ENCODE results near the gene MTHFD1.

Gene MTHFD1

GRCh38 chr14:64409126-64409920 lies 21.2 kb downstream of the MTHFD1 start:
- no peak for DNase-seq

GRCh38 chr14:64410084-64410774 lies 22.1 kb downstream of the MTHFD1 start:
- peak; percentile 18 for DNase-seq

DNA sequence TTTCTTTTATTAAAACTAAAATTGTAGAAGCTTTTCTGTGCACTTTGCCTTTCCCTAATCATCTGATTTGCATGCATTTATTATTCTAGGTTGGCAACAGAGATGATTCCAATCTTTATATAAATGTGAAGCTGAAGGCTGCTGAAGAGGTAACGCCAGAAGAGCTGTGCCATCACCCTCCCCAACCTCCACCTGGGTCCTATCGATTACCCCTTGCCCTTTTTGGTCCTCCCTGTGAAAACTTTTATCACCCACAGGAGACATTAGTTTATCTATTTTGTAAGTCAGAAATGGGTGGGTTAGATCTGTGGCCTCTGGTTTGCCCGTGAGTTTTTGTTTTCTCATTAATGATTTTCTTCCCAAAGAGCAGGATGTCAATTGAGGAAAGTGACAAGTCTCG lies 22.8 kb downstream of the MTHFD1 start:
- no peak for DNase-seq

GRCh38 chr14:64412237-64412636 lies 24.1 kb downstream of the MTHFD1 start:
- DNase-seq, result no peak

- DNase-seq, result no peak
Measured at GRCh38 chr14:64416348-64416932, 28.3 kb downstream of the MTHFD1 start.

- DNase-seq, result no peak
Measured at GRCh38 chr14:64417055-64417770, 29.1 kb downstream of the MTHFD1 start.

- no peak for DNase-seq
Measured at GRCh38 chr14:64417771-64418125, 29.6 kb downstream of the MTHFD1 start.

DNA sequence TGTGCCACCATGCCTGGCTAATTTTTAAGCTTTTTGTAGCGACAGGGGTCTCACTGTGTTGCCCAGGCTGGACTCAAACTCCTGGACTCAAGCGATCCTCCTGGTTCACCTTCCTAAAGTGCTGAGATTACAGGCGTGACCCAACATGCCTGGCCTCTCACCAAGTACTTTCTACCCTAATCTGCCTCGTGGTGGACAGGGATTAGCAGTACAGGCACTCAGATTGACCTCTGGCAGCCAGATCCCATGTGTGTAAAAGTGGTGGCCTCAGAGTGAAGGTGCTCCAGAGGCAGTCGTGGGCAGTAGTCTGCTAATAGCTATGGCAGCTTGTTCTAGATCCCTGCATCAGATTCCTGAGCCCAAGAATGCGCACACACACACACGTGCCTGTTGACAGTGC lies 30.9 kb downstream of the MTHFD1 start:
- DNase-seq, result no peak

DNA sequence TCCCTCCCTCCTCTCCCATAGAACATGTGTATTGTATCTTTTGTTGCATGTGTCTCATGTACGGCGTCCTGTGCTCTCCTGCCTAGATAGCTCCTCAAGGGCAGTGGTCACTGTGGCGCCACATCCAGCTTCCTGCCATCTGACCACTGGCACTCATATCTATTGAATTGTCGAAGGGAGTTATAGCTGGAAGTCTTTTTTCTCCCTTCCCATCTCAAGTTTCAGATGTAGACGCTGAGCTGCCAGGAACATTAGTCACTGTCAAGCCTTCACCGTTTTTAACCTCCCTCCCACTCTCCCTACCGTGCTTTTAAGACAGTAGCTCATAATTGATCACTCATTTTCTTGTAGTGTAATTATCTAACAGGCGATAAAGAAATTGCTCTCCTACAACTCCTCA lies 33.0 kb downstream of the MTHFD1 start:
- no peak for DNase-seq

DNA sequence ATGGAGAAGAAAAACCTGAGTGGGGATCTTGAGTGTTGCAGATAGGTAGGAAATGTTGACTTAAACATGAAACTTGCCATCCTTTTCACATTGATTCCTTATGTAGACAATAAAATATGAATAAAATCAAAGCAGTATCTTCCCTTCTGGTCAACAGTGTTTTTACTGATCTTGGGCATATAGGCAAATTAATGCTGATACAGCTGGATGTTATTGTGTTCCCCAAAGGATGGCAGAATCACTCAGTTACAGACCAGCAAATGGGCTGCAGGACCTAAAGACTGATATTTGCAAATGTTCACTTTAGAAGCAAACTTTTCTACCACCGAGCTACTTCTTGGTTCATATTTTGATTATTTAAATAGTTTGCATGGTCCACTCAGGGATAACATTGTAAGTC lies 33.9 kb downstream of the MTHFD1 start:
- DNase-seq, result no peak

DNA sequence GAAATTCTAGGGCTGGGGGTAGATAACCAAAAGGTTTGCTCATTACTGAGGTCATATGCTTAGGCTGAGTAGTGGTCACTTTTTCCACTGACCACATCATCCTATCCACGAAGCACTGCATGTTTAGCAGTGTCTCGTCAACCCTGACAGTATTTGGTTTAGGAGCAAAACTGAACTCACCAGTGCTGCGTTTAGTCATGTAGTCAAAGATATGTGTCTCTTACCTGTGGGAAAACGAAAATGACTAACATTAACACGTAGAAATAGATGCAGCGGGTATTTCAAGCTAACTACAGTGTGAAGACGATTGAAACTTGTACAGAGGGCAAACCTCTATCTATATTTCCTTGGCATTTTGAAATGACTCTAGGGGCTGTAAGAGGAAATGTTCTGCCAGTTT lies 34.6 kb downstream of the MTHFD1 start:
- no peak for DNase-seq

- no peak for DNase-seq
Measured at GRCh38 chr14:64423987-64424386, 35.8 kb downstream of the MTHFD1 start.

GRCh38 chr14:64434528-64434927 lies 46.4 kb downstream of the MTHFD1 start:
- no peak for DNase-seq

DNA sequence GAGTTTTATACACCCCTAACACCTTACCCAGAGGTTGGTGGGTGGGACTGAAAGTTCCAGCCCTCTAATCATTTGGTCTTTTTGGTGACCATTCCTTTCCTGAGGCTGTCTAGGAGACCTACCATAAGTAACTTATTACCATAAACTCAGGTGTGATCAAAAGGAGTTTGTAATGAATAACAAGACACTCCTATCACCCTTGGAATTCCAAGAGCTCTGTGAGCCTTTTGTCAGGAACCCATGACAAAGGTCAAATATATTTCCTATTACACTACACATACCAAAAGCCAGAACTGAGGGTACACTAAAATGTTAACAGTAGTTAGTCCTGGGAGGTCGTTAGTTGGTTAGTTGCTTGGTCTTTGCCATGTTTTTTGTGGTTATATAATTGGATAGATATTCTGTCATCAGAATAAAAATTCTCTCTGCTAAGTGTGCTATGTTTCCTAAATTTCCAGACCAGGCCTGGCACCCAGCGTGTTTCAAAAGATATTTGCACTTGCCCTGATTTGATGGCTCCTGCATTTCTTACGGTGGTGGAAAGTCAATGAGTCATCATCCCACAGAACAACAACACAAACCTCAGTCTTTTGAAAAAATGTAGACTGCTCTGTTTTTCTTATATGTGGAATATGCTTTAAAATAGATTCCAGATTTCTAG lies 50.2 kb downstream of the MTHFD1 start:
- no peak for DNase-seq

DNA sequence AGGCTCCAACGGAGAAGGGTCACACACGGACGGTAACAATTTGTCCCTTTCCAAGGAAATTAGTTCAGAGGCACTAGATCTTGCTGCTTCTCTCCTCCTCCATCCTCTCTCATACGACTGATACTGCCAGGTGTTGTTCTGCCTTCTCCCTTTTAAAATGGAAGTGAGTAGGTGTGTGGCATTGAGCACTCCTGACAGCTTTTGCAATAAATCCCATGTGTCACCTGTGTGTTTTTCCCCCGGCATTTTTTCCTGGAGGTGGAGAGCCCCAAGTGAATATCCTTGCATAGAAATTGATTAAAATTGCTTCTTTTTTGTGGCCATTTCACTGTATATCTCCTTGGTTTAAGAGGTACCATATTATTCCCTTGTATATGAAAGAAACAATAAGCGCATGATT lies 51.0 kb downstream of the MTHFD1 start:
- no peak for DNase-seq

DNA sequence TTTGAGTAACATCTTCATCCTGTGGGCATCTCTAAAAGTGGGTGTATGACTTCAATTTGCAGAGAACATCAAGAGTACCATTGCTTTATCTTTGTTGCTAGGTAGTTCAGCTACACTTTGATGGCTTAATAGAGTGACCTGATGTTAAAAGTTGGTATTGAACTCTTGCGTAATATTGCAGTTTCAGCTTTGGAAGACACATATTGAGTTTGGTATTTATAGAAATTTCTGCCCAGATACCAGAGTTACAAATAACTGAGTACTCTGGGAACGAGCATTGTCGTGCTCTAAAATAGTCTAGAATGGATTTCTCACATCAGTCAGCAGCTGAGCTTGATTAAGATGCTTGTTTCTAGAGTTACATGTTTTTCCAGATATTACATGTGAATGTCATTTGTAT lies 52.3 kb downstream of the MTHFD1 start:
- DNase-seq, result no peak

DNA sequence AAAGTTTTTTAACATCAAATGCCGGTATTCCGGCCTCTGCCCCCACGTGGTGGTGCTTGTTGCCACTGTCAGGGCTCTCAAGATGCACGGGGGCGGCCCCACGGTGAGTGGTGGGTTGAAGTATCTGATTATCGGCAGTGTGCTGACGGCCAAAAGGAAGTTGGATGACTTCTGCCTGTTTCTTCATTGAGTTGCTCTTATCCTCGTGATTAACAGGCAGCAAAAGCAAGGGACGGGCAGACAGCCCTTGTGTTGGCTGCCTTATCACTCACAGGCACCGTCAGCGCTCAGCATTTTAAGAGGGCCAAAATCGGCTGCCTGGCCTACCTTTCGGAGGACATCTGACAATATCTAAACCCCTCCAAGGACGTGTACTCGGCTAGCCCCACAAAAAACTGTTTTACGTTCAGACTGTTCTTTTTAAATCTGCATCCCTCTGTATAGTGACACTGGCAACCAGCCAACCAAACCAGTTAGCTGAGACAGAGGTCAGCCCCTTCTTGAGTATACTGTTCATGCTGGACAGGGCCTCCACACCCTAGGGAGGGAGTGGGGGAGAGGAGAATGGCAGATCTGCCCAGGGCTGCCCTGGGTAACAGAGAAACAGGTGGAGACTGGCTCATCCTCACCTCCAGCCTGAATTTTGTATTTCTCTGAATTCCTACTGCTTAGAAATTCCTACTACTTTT lies 54.3 kb downstream of the MTHFD1 start:
- no peak for DNase-seq

DNA sequence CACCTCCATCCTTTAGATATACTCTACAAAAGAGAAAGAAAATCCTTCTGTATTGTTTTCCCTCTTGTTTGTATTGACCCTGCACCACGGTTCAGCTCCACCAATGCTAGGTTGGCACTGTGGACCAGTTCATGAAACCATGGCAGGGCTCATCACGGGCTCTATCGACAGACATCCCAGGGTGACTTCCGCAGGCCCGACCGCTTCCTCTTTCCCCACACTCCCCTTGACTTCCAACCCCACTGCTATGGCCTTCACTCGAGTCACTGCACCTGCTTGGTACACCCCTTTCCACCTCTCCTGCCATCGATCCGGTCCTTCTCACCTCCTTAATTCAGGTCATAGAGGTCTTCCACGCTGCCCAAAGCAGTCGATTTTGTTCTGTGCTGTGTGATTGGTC lies 56.0 kb downstream of the MTHFD1 start:
- DNase-seq, result no peak

- DNase-seq, result no peak
Measured at GRCh38 chr14:64444984-64445845, 57.1 kb downstream of the MTHFD1 start.

DNA sequence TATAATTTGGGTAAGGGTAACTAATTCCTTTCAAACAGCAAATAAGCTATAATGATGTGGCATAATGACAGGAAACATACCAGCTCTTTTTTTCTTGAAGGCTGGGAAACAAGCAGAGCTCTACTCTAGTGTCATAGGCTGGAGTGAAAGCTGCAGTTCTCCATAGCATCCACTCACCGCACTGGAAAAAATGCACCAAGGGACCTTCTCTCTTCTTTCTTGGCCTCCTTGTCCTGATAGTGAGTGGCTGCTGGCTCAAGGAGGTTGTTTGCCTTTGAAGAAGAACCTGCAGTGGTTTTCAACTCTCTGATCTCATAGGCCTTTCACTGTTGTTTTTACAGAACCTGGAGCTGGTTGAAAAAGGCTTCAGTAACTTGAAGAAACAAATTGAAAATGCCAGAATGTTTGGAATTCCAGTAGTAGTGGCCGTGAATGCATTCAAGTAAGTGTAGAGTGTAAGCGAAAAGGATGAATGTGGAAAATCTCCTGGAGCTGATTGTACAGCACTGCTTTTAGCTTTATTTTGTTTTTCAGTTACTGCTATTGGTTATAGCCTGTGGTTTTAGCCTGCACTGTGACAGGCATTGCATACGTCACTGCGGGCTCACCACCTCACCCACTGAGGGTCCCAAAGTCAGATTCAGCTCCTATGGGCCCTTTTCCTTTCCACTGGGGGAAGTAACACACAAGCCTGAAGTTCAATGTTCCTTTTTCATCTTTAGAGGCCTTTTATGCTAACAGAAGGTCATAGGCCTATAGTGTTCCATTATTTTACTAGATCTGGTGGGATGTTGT lies 59.9 kb downstream of the MTHFD1 start:
- DNase-seq, result no peak

DNA sequence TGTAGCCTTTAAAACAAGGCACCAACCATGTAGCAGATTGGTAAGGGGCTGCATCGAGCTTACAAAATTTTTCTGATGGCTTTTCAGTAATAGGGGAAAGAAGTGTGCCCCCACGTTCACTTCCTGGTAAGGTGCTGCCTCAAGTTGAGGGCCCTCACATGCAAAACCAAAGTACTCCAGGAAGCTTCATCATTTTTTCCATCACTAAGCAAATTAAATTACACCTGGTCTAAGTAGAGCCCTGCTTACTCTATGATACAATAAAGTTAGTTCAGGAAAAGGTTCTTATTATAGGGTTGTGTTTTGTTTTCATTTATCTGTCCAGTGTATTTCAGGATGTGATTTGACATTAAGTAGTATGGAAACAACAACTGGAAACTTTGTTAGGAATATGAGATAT lies 62.1 kb downstream of the MTHFD1 start:
- DNase-seq, result no peak
